BLaER1 treated with 17β-estradiol and CSF1 and Interleukin-3, amounts not matched to agents 10 nM and 100 nM (cell line): ENCODE measurements around the gene TSTD2.

Experiments
- H3K27ac ChIP-seq, 11 experiments: shearing (Covaris generic); formaldehyde crosslinking; 2 replicates each; pipeline ENCODE4 v1.8.1; 2022
- H3K27me3 ChIP-seq, 11 experiments: shearing (Covaris generic); formaldehyde crosslinking; 2 replicates each; pipeline ENCODE4 v1.8.1; 2022
- H3K36me3 ChIP-seq, 11 experiments: shearing (Covaris generic); formaldehyde crosslinking; 2 replicates each; pipeline ENCODE4 v1.8.1; 2022
- H3K4me1 ChIP-seq, 10 experiments: shearing (Covaris generic); formaldehyde crosslinking; 2 replicates each; pipeline ENCODE4 v1.8.1; 2022
- H3K4me2 ChIP-seq, 11 experiments: shearing (Covaris generic); formaldehyde crosslinking; 2 replicates each; pipeline ENCODE4 v1.8.1; 2022
- H3K4me3 ChIP-seq, 10 experiments: shearing (Covaris generic); formaldehyde crosslinking; 2 replicates each; pipeline ENCODE4 v1.8.1; 2022
- H3K9ac ChIP-seq, 11 experiments: shearing (Covaris generic); formaldehyde crosslinking; 2 replicates each; pipeline ENCODE4 v1.8.1; 2022
- H3K9me3 ChIP-seq, 11 experiments: shearing (Covaris generic); formaldehyde crosslinking; replicated peaks in 1 of 11; 2 replicates each; pipeline ENCODE4 v1.8.1; 2022
- H4K20me1 ChIP-seq, 11 experiments: shearing (Covaris generic); formaldehyde crosslinking; 2 replicates each; pipeline ENCODE4 v1.8.1; 2022
- Cebpa-rat ChIP-seq, 11 experiments: shearing (Covaris generic); IDR thresholded peaks; 2 replicates each; pipeline ENCODE4 v1.8.1; 2022

TSTD2 gene

GRCh38 chr9:97638666-97639065, 5.5 kb upstream of the TSTD2 start:
- Histone ChIP-seq H3K4me2 (peak overlapping the region in 2 of 11 experiments; percentile 21 to 30; a peak in 1 of 22 replicates), H4K20me1 (peaks cover 40 to 93% (median 67%) of the 10 kb centered on the region in 11 experiments; a peak in 21 of 22 replicates), H3K4me3 (no peak overlapping the region), H3K9ac (no peak overlapping the region; a peak in 2 of 22 replicates), H3K9me3 (no peaks in the 10 kb centered on the region), H3K27me3 (no peaks in the 10 kb centered on the region), H3K4me1 (peaks cover 27 to 39% (median 30%) of the 10 kb centered on the region in 10 experiments), H3K36me3 (peaks cover 36 to 79% (median 41%) of the 10 kb centered on the region in 11 experiments), H3K27ac (no peak overlapping the region)
- TF ChIP-seq Cebpa-rat (IDR thresholded peaks at IDR 0.05) = no peak

DNA sequence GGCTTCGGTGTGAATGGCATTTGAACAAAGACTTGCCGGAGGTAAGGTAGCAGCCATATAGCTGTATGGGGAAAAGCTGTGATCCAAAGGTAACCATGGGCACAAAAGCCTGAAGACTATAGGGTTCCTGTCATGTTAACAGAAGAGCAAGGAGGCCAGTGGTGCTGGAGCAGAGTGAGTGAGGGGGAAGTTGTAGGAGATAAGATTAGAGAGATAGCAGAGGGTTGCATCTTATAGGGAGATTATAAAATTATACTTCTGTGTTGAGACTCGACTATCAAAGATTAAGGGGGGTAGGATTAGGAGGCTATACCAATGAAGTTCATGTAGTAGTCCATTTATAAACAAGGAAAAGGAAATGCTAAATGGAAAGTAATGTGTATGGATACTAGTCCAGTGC, 3.7 kb upstream of the TSTD2 start:
- Histone ChIP-seq H3K9me3 (no peaks in the 10 kb centered on the region), H4K20me1 (peaks cover 40 to 81% (median 66%) of the 10 kb centered on the region in 11 experiments; a peak in 21 of 22 replicates), H3K4me3 (no peak overlapping the region), H3K4me2 (peak overlapping the region; percentile 23 to 65 (median 46)), H3K36me3 (peaks cover 18 to 61% (median 24%) of the 10 kb centered on the region in 11 experiments; a peak in 21 of 22 replicates), H3K27ac (no peak overlapping the region), H3K9ac (peak overlapping the region in 3 of 11 experiments; percentile 19 to 26 (median 25); a peak in 2 of 22 replicates), H3K4me1 (peaks cover 30 to 41% (median 34%) of the 10 kb centered on the region in 10 experiments), H3K27me3 (no peaks in the 10 kb centered on the region)
- no peak for TF ChIP-seq Cebpa-rat (IDR thresholded peaks at IDR 0.05)

DNA sequence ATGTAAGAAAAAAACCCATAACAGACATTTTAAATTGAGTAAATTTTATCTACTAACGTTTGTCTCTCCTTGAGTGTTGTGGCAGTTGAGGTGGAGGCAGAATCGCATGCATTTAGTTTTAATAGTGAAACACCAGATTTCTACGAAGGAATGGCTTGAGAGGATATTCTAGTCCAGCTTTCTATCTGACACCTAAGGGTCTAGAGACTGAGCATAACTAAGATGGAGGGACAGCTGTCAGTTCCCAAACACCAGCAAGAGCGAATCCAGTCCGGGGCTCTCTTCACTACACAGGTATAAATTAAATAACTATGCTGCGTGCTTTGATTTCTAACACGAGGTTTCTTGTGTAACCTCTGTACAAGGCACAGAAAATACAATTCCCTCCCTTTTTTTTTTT, 1.9 kb upstream of the TSTD2 start:
- peaks cover 32 to 63% (median 51%) of the 10 kb centered on the region in 11 experiments; a peak in 21 of 22 replicates for H4K20me1 ChIP-seq
- H3K4me1 ChIP-seq = peaks cover 36 to 53% (median 43%) of the 10 kb centered on the region in 10 experiments
- H3K4me2 ChIP-seq = peak overlapping the region; percentile 81 to 94 (median 88)
- no peaks in the 10 kb centered on the region for H3K9me3 ChIP-seq
- no peaks in the 10 kb centered on the region for H3K27me3 ChIP-seq
- H3K36me3 ChIP-seq = peaks cover 0 to 43% (median 10%) of the 10 kb centered on the region in 11 experiments; a peak in 11 of 22 replicates
- H3K4me3 ChIP-seq = peak overlapping the region; percentile 86 to 99 (median 92)
- peak overlapping the region; percentile 89 to 99 (median 95) for H3K9ac ChIP-seq
- TF ChIP-seq Cebpa-rat (IDR thresholded peaks at IDR 0.05) = no peak
- peak overlapping the region in 10 of 11 experiments; percentile 92 to 98 (median 94); a peak in 19 of 22 replicates for H3K27ac ChIP-seq

- Histone ChIP-seq H4K20me1 (peaks cover 22 to 63% (median 41%) of the 10 kb centered on the region in 11 experiments; a peak in 21 of 22 replicates), H3K9ac (peak overlapping the region; percentile 89 to 99 (median 95)), H3K36me3 (peaks cover 0 to 32% (median 6%) of the 10 kb centered on the region in 11 experiments; a peak in 7 of 22 replicates), H3K27ac (peak overlapping the region; percentile 92 to 98 (median 95)), H3K4me2 (peak overlapping the region; percentile 81 to 94 (median 88)), H3K4me3 (peak overlapping the region; percentile 86 to 99 (median 92)), H3K4me1 (peaks cover 37 to 53% (median 43%) of the 10 kb centered on the region in 10 experiments), H3K27me3 (no peaks in the 10 kb centered on the region), H3K9me3 (no peaks in the 10 kb centered on the region)
- no peak for TF ChIP-seq Cebpa-rat (IDR thresholded peaks at IDR 0.05)
These were observed 807 bp upstream of the TSTD2 start for GRCh38 chr9:97633859-97634490.

DNA sequence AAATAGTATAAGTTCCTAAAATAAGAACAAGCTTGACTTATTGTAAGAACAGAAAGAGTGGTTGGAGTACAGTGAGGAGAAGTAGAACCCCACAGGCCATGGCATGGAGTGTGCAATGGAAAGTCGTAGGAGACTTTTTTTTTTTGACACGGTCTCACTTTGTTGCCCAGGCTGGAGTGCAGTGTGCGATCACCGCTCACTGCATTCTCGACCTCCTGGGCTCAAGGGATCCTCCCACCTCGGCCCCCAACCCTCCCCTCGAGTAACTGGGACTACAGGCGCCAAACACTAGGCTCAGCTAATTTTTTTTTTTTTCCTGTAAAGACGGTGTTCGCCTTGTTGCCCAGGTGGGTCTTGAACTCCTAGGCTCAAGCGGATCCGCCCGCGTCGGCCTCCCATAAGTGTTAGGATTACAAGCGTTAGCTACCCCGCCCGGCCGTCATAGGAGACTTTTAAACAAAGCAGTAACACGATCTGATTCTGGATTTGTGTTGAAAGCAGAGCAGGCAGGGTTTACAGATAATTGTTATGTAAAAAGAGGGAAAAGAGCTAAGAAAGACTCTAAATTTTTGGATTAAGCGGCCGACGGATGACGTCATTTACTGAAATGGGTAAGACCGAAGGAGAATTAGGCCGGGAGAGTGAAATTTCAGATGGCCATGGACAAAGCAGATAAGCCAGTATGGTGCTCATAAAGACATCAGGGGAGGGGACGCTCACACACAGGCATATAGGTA, 752 bp downstream of the TSTD2 start:
- Histone ChIP-seq H3K36me3 (peaks cover under 1 to 28% (median 6%) of the 10 kb centered on the region in 11 experiments; a peak in 12 of 22 replicates), H3K4me2 (peak overlapping the region; percentile 74 to 96 (median 89)), H4K20me1 (peaks cover 9 to 61% (median 33%) of the 10 kb centered on the region in 11 experiments; a peak in 21 of 22 replicates), H3K27ac (peak overlapping the region; percentile 92 to 98 (median 95)), H3K27me3 (no peaks in the 10 kb centered on the region), H3K4me1 (peaks cover 28 to 42% (median 38%) of the 10 kb centered on the region in 10 experiments), H3K9ac (peak overlapping the region; percentile 89 to 99 (median 95)), H3K4me3 (peak overlapping the region; percentile 86 to 99 (median 92)), H3K9me3 (no peaks in the 10 kb centered on the region)
- TF ChIP-seq Cebpa-rat (IDR thresholded peaks at IDR 0.05) = no peak

- no peak overlapping the region for H3K9ac ChIP-seq
- no peaks in the 10 kb centered on the region for H3K27me3 ChIP-seq
- H3K4me2 ChIP-seq = no peak overlapping the region
- H3K4me1 ChIP-seq = peaks cover 20 to 26% (median 23%) of the 10 kb centered on the region in 10 experiments
- H3K4me3 ChIP-seq = no peak overlapping the region
- no peaks in the 10 kb centered on the region for H3K9me3 ChIP-seq
- TF ChIP-seq Cebpa-rat (IDR thresholded peaks at IDR 0.05) = no peak
- H4K20me1 ChIP-seq = peaks cover 0 to 48% (median 19%) of the 10 kb centered on the region in 11 experiments; a peak in 17 of 22 replicates
- peaks cover 11 to 32% (median 19%) of the 10 kb centered on the region in 11 experiments for H3K36me3 ChIP-seq
- no peak overlapping the region for H3K27ac ChIP-seq
These were observed 2.6 kb downstream of the TSTD2 start for GRCh38 chr9:97630591-97630990.

GRCh38 chr9:97629156-97629555, 4.0 kb downstream of the TSTD2 start:
- peaks cover 0 to 37% (median 6%) of the 10 kb centered on the region in 11 experiments; a peak in 9 of 22 replicates for H4K20me1 ChIP-seq
- H3K9ac ChIP-seq = no peak overlapping the region
- H3K4me1 ChIP-seq = peaks cover 10 to 16% (median 13%) of the 10 kb centered on the region in 10 experiments
- H3K27ac ChIP-seq = no peak overlapping the region
- H3K4me2 ChIP-seq = no peak overlapping the region
- H3K27me3 ChIP-seq = no peaks in the 10 kb centered on the region
- no peak for TF ChIP-seq Cebpa-rat (IDR thresholded peaks at IDR 0.05)
- H3K36me3 ChIP-seq = peaks cover 25 to 40% (median 33%) of the 10 kb centered on the region in 11 experiments
- no peak overlapping the region for H3K4me3 ChIP-seq
- no peaks in the 10 kb centered on the region for H3K9me3 ChIP-seq

- peaks cover 0 to 32% (median under 1%) of the 10 kb centered on the region in 11 experiments; a peak in 8 of 22 replicates for H4K20me1 ChIP-seq
- no peaks in the 10 kb centered on the region for H3K27me3 ChIP-seq
- peaks cover 0 to 1% (median 0%) of the 10 kb centered on the region in 11 experiments; a peak in 2 of 22 replicates for H3K9me3 ChIP-seq
- TF ChIP-seq Cebpa-rat (IDR thresholded peaks at IDR 0.05) = no peak
- no peak overlapping the region for H3K4me3 ChIP-seq
- peaks cover 10 to 16% (median 13%) of the 10 kb centered on the region in 10 experiments for H3K4me1 ChIP-seq
- no peak overlapping the region for H3K9ac ChIP-seq
- no peak overlapping the region for H3K27ac ChIP-seq
- no peak overlapping the region for H3K4me2 ChIP-seq
- peaks cover 30 to 45% (median 37%) of the 10 kb centered on the region in 11 experiments for H3K36me3 ChIP-seq
These were observed 4.5 kb downstream of the TSTD2 start for GRCh38 chr9:97628668-97629067.
